OCI-LY3 (cell line): Measurements from ENCODE around the gene SELE.

Experiments
- H2AFZ ChIP-seq: fragments of 200-600, 300-600 bp; shearing (Covaris generic); 2 replicates; pipeline ENCODE4 v1.6.0; 2014; ENCODE audit warnings: antibody characterized with exemption, low read depth, low read length
- H3K27ac ChIP-seq: fragments of 200-600, 300-600 bp; sonication (generic); 2 replicates; pipeline ENCODE4 v1.5.1; 2014; ENCODE audit warnings: mild to moderate bottlenecking, low read length, moderate library complexity, mixed read lengths
- H3K27me3 ChIP-seq: fragments of 200-600, 300-600 bp; sonication (generic); 2 replicates; pipeline ENCODE4 v1.6.1; 2014; ENCODE audit warnings: low read depth, low read length, mixed read lengths
- H3K36me3 ChIP-seq: fragments of 200-600, 300-600 bp; sonication (generic); replicated peaks from 2 replicates; pipeline ENCODE3; 2014; ENCODE audit warnings: low read depth, low read length, mixed read lengths
- H3K4me1 ChIP-seq: fragments of 300-600, 200-600 bp; sonication (generic); 2 replicates; pipeline ENCODE4 v1.6.1; 2014; ENCODE audit warnings: low read length, mixed read lengths
- H3K4me2 ChIP-seq: fragments of 200-600, 300-600 bp; sonication (generic); 2 replicates; pipeline ENCODE4 v1.6.1; 2014; ENCODE audit warnings: low read length, mixed read lengths
- H3K4me3 ChIP-seq: fragments of 300-600, 200-600 bp; sonication (generic); 2 replicates; pipeline ENCODE4 v1.5.1; 2014; ENCODE audit warnings: antibody characterized with exemption, mild to moderate bottlenecking, low read length, moderate library complexity
- H3K79me2 ChIP-seq: fragments of 300-600, 200-600 bp; shearing (Covaris generic); 2 replicates; pipeline ENCODE4 v1.6.1; 2014; ENCODE audit warnings: mild to moderate bottlenecking, low read length, mixed read lengths
- H3K9ac ChIP-seq: fragments of 300-600, 200-600 bp; shearing (Covaris generic); 2 replicates; pipeline ENCODE4 v1.6.0; 2014; ENCODE audit warnings: mild to moderate bottlenecking, low read length, moderate library complexity
- H3K9me3 ChIP-seq: fragments of 200-600, 300-600 bp; shearing (Covaris generic); 2 replicates; pipeline ENCODE4 v1.6.1; 2014; ENCODE audit warnings: low read length, mixed read lengths; ENCODE audit not compliant: insufficient read depth
- H4K20me1 ChIP-seq: fragments of 200-600, 300-600 bp; sonication (generic); 2 replicates; pipeline ENCODE4 v1.6.1; 2016; ENCODE audit warnings: low read length, mixed read lengths; ENCODE audit not compliant: insufficient read depth
- EZH2phosphoT487 ChIP-seq: fragments of 200-600 bp; shearing (Covaris generic); IDR thresholded peaks from 2 replicates; pipeline ENCODE4 v1.6.1; 2018; ENCODE audit warnings: antibody characterized with exemption, mixed run types, low read depth
- TF ChIP-seq, protein P1 (sequence below): fragments of 200-600, 300-600 bp; sonication (generic); IDR thresholded peaks from 2 replicates; pipeline ENCODE4 v1.5.1; 2014; ENCODE audit warnings: antibody characterized with exemption, low read length, low read depth

SELE gene

DNA sequence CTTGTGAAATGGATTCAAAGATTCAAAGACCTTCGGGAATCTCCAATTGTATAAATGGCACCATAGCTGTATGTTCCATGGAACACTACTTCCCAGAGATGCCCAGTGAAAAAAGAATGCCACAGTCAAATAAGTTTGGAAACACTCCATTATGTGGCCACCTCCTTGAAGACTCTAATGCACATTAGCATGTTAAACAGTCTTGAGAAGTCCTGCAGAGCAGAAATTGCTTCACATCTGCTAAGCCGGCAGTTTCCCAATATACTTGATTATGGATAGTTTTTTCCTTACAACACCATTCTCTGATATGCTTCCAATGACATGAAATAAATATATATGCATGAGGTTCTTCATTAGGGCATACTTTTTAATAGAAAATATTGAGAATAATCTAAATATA, 12.7 kb upstream of the SELE start:
- Histone ChIP-seq H3K4me3 (no peak overlapping the region), H4K20me1 (no peaks in the 10 kb centered on the region), H3K4me1 (no peaks in the 10 kb centered on the region), H2AFZ (no peak overlapping the region), H3K4me2 (no peak overlapping the region), H3K79me2 (no peaks in the 10 kb centered on the region), H3K27ac (no peak overlapping the region), H3K9me3 (no peaks in the 10 kb centered on the region), H3K9ac (no peak overlapping the region), H3K27me3 (no peaks in the 10 kb centered on the region), H3K36me3 (no peaks in the 10 kb centered on the region)
- TF ChIP-seq, protein P1, sequence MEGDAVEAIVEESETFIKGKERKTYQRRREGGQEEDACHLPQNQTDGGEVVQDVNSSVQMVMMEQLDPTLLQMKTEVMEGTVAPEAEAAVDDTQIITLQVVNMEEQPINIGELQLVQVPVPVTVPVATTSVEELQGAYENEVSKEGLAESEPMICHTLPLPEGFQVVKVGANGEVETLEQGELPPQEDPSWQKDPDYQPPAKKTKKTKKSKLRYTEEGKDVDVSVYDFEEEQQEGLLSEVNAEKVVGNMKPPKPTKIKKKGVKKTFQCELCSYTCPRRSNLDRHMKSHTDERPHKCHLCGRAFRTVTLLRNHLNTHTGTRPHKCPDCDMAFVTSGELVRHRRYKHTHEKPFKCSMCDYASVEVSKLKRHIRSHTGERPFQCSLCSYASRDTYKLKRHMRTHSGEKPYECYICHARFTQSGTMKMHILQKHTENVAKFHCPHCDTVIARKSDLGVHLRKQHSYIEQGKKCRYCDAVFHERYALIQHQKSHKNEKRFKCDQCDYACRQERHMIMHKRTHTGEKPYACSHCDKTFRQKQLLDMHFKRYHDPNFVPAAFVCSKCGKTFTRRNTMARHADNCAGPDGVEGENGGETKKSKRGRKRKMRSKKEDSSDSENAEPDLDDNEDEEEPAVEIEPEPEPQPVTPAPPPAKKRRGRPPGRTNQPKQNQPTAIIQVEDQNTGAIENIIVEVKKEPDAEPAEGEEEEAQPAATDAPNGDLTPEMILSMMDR = no peak
- no peak for TF ChIP-seq EZH2phosphoT487

DNA sequence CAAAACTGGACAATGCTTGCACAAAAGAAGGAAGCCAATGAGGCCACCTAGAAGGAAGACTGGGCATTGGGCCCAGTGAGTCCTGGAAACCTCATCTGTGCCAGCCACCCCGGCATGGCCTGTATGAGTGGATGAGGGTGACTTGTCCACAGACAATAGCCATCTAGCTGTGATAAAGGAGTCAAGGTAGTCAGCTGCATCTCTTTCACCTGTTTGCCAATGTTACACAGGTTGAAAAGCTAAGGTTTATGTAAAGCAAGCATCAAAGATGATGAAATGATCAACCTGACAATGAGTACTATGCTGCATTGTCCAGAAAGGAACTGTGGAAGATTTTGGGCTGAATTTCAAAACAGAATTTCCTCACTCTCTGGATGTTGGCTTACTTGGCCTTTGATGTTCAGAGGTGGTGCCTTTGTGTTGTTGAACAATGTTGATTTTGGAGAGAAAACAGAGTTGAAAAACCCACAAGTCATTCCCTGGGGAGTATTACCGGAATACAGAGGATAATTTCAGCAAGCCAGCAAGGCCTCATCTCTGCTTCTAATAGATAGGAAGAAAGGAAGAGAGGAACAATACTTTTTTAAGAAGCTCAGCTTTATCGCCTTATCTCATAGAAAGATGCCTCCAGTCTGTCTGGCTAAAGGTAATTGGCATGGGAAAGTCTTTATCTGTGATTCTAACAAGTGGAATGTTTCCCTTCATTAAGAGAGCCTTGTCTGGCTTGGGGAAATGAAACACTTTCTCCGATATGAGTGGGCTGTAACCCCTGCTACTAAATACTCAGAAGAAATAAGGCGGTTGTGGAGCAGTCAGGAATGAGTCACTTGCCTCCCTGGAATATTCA, 11.4 kb upstream of the SELE start:
- no peak overlapping the region for H3K9ac ChIP-seq
- H3K4me3 ChIP-seq = no peak overlapping the region
- H3K4me1 ChIP-seq = no peaks in the 10 kb centered on the region
- no peaks in the 10 kb centered on the region for H3K9me3 ChIP-seq
- no peak overlapping the region for H3K27ac ChIP-seq
- no peaks in the 10 kb centered on the region for H3K27me3 ChIP-seq
- no peaks in the 10 kb centered on the region for H3K79me2 ChIP-seq
- no peak overlapping the region for H2AFZ ChIP-seq
- no peaks in the 10 kb centered on the region for H3K36me3 ChIP-seq
- no peaks in the 10 kb centered on the region for H4K20me1 ChIP-seq
- TF ChIP-seq EZH2phosphoT487 = no peak
- TF ChIP-seq, protein P1 = no peak
- no peak overlapping the region for H3K4me2 ChIP-seq

DNA sequence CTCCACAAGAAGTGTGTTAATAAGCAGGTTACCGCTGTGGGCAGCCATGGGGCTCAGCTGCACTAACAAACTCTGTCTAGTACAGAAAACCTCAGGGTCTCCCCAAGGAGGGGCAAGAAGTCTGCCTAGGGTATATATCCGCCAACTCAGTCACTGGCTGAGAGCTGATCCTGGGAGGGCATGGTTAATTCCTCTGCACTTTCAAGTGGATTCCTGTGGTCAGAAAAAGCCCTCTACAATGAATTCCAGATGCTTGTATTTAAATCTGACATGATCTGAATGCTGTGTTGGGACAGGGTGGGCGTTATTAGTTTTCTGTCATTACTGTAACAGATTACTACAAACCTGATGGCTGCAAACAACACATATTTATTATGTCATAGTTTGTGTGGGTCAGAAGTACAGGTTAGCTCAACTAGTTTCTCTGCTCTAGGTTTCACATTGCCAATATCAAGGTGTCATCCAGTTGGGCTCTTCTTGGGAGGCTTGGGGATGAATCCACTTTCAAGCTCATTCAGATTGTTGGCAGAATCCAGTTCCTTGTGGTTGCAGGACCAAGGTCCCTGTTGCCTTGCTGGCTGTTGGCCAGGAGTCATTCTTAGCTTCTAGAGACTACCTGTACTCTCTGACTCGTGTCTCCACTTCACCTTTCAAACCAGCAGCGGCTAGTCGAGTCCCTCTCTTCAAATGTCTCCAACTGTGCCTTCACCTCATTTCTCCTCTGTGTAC, 8.0 kb upstream of the SELE start:
- Histone ChIP-seq H3K4me1 (no peaks in the 10 kb centered on the region), H3K4me3 (no peak overlapping the region), H3K79me2 (no peaks in the 10 kb centered on the region), H3K9me3 (no peaks in the 10 kb centered on the region; the same call in 1 of the 2 replicates), H3K27me3 (no peaks in the 10 kb centered on the region), H2AFZ (no peak overlapping the region), H3K36me3 (no peaks in the 10 kb centered on the region), H4K20me1 (no peaks in the 10 kb centered on the region), H3K27ac (no peak overlapping the region), H3K4me2 (no peak overlapping the region), H3K9ac (no peak overlapping the region)
- TF ChIP-seq, protein P1 = no peak
- TF ChIP-seq EZH2phosphoT487 = no peak

GRCh38 chr1:169739980-169740379, 6.1 kb upstream of the SELE start:
- no peak overlapping the region for H3K4me3 ChIP-seq
- H3K27me3 ChIP-seq = no peaks in the 10 kb centered on the region
- H2AFZ ChIP-seq = no peak overlapping the region
- H3K79me2 ChIP-seq = no peaks in the 10 kb centered on the region
- no peaks in the 10 kb centered on the region for H3K36me3 ChIP-seq
- no peak overlapping the region for H3K9ac ChIP-seq
- no peak overlapping the region for H3K27ac ChIP-seq
- H4K20me1 ChIP-seq = no peaks in the 10 kb centered on the region
- H3K9me3 ChIP-seq = no peaks in the 10 kb centered on the region; the same call in 1 of the 2 replicates
- no peak for TF ChIP-seq EZH2phosphoT487
- TF ChIP-seq, protein P1 = no peak
- H3K4me2 ChIP-seq = no peak overlapping the region
- no peaks in the 10 kb centered on the region for H3K4me1 ChIP-seq
